ENCODE results near the gene KDM2A. TPM values are rescaled to one million over a fixed set of nuclear protein-coding genes. Genes with fewer than 3 reads are reported as not detected.

Gene KDM2A
- total and polyA plus RNA-seq, 2 of the 13 experiments (the other 11 are each of a cell fraction or from before 2014, with no cell fraction given): 31.3 to 31.4 TPM

GRCh38 chr11:67256477-67257135 lies 137.5 kb downstream of the KDM2A start:
- ATAC-seq: no peak
- Histone ChIP-seq H3K9ac (ENCODE audit: insufficient read depth, low read depth, low read length) (no peak overlapping the region), H3K9me3 (ENCODE audit: low read length) (no peaks in the 10 kb centered on the region), H3K27ac (ENCODE audit: extremely low read length, insufficient read depth, low read length) (peak overlapping the region; percentile 87), H3K4me2 (ENCODE audit: low read depth, low read length) (no peak overlapping the region), H3K79me2 (ENCODE audit: insufficient read depth, low read length) (peaks cover 2% of the 10 kb centered on the region), H4K20me1 (ENCODE audit: insufficient read depth, low read length) (no peaks in the 10 kb centered on the region), H2AFZ (ENCODE audit: low read length) (no peak overlapping the region), H3K4me3 (replicated peaks in 1 of 3; ENCODE audit: insufficient read depth in 1 of 3, low read depth in 2 of 3, low read length in 3 of 3) (no peak overlapping the region), H3K36me3 (replicated peaks in 1 of 2; ENCODE audit: control insufficient read depth in 1 of 2, insufficient read depth in 2 of 2, low read length in 2 of 2) (peaks cover 35 to 45% of the 10 kb centered on the region in 2 experiments), H3K27me3 (ENCODE audit: control insufficient read depth in 1 of 2, insufficient read depth in 2 of 2, low read length in 2 of 2) (no peaks in the 10 kb centered on the region), H3K4me1 (ENCODE audit: insufficient read depth, low read length) (peaks cover 89% of the 10 kb centered on the region)
- intact Hi-C loops (cut with micrococcal nuclease; ENCODE audit: unreplicated experiment) (no loop called here), in situ Hi-C loops (cut with HindIII; ENCODE audit: extremely low pct_ligation_motif_present, low pct_unique_long_range_greater_than_20kb) (no loop called here)
- no peak for DNase-seq (ENCODE audit: low spot score)
- FAIRE-seq: no peak
- TF ChIP-seq, protein P1, sequence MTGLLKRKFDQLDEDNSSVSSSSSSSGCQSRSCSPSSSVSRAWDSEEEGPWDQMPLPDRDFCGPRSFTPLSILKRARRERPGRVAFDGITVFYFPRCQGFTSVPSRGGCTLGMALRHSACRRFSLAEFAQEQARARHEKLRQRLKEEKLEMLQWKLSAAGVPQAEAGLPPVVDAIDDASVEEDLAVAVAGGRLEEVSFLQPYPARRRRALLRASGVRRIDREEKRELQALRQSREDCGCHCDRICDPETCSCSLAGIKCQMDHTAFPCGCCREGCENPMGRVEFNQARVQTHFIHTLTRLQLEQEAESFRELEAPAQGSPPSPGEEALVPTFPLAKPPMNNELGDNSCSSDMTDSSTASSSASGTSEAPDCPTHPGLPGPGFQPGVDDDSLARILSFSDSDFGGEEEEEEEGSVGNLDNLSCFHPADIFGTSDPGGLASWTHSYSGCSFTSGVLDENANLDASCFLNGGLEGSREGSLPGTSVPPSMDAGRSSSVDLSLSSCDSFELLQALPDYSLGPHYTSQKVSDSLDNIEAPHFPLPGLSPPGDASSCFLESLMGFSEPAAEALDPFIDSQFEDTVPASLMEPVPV (CRISPR knock-in tag; IDR thresholded peaks at IDR 0.05): no peak
- TF ChIP-seq IKZF1 (IDR thresholded peaks at IDR 0.05) (no peak), ZNF282 (IDR thresholded peaks at IDR 0.05; ENCODE audit: partially characterized antibody) (no peak), ZNF703 (CRISPR knock-in tag; IDR thresholded peaks at IDR 0.05; ENCODE audit: borderline replicate concordance) (no peak), TBX3 (IDR thresholded peaks at IDR 0.05; ENCODE audit: borderline replicate concordance) (no peak), GTF3A (CRISPR knock-in tag; conservative IDR thresholded peaks at IDR 0.05) (no peak), ZNF746 (CRISPR knock-in tag; IDR thresholded peaks at IDR 0.05) (no peak), PHF21A (CRISPR knock-in tag; IDR thresholded peaks at IDR 0.05) (no peak)
- TF ChIP-seq, protein P2, sequence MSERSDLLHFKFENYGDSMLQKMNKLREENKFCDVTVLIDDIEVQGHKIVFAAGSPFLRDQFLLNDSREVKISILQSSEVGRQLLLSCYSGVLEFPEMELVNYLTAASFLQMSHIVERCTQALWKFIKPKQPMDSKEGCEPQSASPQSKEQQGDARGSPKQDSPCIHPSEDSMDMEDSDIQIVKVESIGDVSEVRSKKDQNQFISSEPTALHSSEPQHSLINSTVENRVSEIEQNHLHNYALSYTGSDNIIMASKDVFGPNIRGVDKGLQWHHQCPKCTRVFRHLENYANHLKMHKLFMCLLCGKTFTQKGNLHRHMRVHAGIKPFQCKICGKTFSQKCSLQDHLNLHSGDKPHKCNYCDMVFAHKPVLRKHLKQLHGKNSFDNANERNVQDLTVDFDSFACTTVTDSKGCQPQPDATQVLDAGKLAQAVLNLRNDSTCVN (CRISPR knock-in tag; IDR thresholded peaks at IDR 0.05; ENCODE audit: borderline replicate concordance): no peak
- WGBS (ENCODE audit: low lambda C conversion rate): 85% methylated on average over 5 of the region's 5 CpGs
- ChIA-PET CTCF (ENCODE audit: low intra/inter-chr PET ratio, low total read pairs) (no interaction called here), POLR2A (interaction anchor here (1.1 to 1.9 kb wide), 2 partner anchors 17 to 47 kb away, joined by 4 to 5 read pairs; partner anchors contain the start of gene SSH3)
- TSS peak; percentile 17 for BruUV-seq (replicated peaks)
